Testis (tissue), 3 donors: Measurements from ENCODE around the gene TRIM9. TPM values are rescaled to one million over a fixed set of nuclear protein-coding genes. Genes with fewer than 3 reads are reported as not detected.
"Not testable (repeated sequence)": the region's sequence is repeated elsewhere in the genome, so short reads cannot be mapped to it uniquely, and the experiment has no call there.

Experiments
- DNase-seq: peaks from one replicate; pipeline ENCODE4 v3.0.0-alpha.2; 2019
- H3K27ac ChIP-seq, 2 donors: fragments of 200-600 bp; sonication (generic); one replicate each; pipeline ENCODE4 v1.5.1; 2019
- H3K27me3 ChIP-seq: fragments of 200-600 bp; sonication (generic); one replicate; pipeline ENCODE4 v1.5.1; 2019
- H3K36me3 ChIP-seq: fragments of 200-600 bp; sonication (generic); one replicate; pipeline ENCODE4 v1.5.1; 2017; ENCODE audit warnings: low read depth; ENCODE audit errors: missing control alignments
- H3K4me1 ChIP-seq: fragments of 200-600 bp; sonication (generic); one replicate; pipeline ENCODE4 v1.5.1; 2019
- H3K4me3 ChIP-seq, 2 donors: fragments of 200-600 bp; sonication (generic); one replicate each; pipeline ENCODE4 v1.5.1; 2017 to 2019
- H3K9me3 ChIP-seq: fragments of 200-600 bp; sonication (generic); one replicate; pipeline ENCODE4 v1.5.1; 2017
- POLR2A ChIP-seq: fragments of 450-650 bp; IDR thresholded peaks from one replicate; pipeline ENCODE4 v1.6.1; 2017; ENCODE audit warnings: antibody characterized with exemption, mild to moderate bottlenecking, moderate library complexity
- WGBS, 2 donors: methylation state at CpG; one replicate each; pipeline ENCODE4 v1.1.5; 2018; 5-methylcytosine and 5-hydroxymethylcytosine counted together
- intact Hi-C: fragments of 100-400 bp; cut with DNase I; formaldehyde crosslinking; loops from one replicate; pipeline ENCODE4 v1.15.1; 2023; ENCODE audit warnings: low total_unique reads
- polyA plus RNA-seq: library from polyadenylated mRNA; stranded (reverse); fragments of 350-450 nt; fragmentation: Illumina TruSeq; extraction: RNeasy Lipid Tissue Mini Kit (QIAGEN cat#74804); gene quantifications from one replicate; pipeline ENCODE4 v1.2.3, GENCODE V29; 2014; ENCODE audit warnings: low read depth, low replicate concordance; ENCODE audit not compliant: insufficient read depth
- total RNA-seq, 2 donors: library from RNA; depleted of rRNA; stranded (reverse); fragments of >200 nt; gene quantifications; one replicate each; pipeline ENCODE4 v1.2.3, GENCODE V29; 2016
- TF ChIP-seq, protein P1 (sequence below), 3 experiments: fragments of 450-650 bp in 2 of 3; fragments of 200-600 bp in 1 of 3; sonication (generic) in 1 of 3; IDR thresholded peaks; one replicate each; pipeline ENCODE4 v1.5.1; 2016 to 2019; ENCODE audit warnings: antibody characterized with exemption in 3 of 3, mild to moderate bottlenecking in 2 of 3, moderate library complexity in 1 of 3

TRIM9 gene
- total and polyA plus RNA-seq, 3 donors from 2014 or later: 2.1 to 8.5 (median 6.0) TPM

DNA sequence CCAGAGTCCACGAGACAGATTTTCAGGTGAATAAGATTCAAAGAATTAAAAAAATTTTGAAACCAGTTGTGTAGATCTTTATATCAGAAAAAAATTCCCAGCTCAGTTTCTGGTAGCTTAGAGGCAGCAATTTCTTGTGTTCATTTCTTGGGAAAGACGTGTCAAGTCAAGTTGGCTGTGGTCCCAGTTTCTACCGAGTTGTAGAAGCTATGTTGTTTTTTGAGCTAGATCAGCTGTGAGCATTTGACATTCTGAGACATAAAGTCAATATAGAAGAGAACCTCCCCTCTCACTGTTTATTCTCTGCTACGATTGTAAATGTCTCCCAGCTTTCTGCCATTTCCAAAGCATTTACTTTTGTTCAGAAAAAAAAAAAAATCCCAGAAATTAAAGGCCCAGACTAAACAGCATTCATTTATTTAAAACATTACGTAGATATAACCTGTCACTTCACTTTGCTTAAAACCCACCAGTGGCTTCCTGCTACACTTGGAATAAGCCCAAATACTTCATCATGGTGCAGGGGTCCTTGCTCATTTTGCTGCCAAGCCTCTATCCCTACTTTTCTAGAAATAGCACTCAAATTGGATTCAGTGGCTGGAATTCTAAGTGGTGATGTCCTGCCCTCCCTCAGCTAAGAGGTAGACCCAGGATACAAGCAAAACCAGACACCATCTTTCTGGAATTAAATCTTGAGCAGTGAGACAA lies 130.1 kb downstream of the TRIM9 start:
- intact Hi-C loops: no loop called here
- Histone ChIP-seq H3K36me3 (no peaks in the 10 kb centered on the region), H3K4me3 (no peak overlapping the region), H3K4me1 (no peaks in the 10 kb centered on the region), H3K9me3 (no peaks in the 10 kb centered on the region), H3K27me3 (no peaks in the 10 kb centered on the region), H3K27ac (no peak overlapping the region)
- TF ChIP-seq, protein P1, sequence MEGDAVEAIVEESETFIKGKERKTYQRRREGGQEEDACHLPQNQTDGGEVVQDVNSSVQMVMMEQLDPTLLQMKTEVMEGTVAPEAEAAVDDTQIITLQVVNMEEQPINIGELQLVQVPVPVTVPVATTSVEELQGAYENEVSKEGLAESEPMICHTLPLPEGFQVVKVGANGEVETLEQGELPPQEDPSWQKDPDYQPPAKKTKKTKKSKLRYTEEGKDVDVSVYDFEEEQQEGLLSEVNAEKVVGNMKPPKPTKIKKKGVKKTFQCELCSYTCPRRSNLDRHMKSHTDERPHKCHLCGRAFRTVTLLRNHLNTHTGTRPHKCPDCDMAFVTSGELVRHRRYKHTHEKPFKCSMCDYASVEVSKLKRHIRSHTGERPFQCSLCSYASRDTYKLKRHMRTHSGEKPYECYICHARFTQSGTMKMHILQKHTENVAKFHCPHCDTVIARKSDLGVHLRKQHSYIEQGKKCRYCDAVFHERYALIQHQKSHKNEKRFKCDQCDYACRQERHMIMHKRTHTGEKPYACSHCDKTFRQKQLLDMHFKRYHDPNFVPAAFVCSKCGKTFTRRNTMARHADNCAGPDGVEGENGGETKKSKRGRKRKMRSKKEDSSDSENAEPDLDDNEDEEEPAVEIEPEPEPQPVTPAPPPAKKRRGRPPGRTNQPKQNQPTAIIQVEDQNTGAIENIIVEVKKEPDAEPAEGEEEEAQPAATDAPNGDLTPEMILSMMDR (IDR thresholded peaks at IDR 0.05): no peak
- TF ChIP-seq POLR2A: no peak
- 52 to 55% methylated on average over 5 of the region's 5 CpGs for WGBS, 2 donors
- DNase-seq: peak; percentile 54

DNA sequence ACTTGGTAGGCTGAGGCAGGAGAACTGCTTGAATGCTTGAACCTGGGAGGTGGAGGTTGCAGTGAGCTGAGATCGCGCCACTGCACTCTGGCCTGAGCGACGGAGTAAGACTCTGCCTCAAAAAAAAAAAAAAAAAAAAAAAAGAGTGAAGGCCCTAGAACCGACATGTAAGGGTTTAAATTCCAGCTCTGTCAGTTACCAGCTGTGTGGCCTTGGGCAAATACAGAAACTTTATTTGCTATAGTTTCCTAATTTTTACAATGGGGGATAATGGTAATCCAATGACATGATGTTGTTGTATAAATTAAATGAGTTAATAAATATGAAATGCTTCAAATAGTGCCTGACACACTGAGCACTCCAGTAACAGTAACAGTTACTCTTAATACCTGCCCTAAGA lies 131.0 kb downstream of the TRIM9 start:
- TF ChIP-seq POLR2A: no peak
- TF ChIP-seq, protein P1 (IDR thresholded peaks at IDR 0.05): no peak
- 84 to 90% methylated on average over 5 of the region's 5 CpGs for WGBS, 2 donors
- no peaks in the 10 kb centered on the region for H3K27me3 ChIP-seq
- intact Hi-C loops: no loop called here
- H3K27ac ChIP-seq: no peak overlapping the region
- H3K4me1 ChIP-seq: no peaks in the 10 kb centered on the region
- H3K9me3 ChIP-seq: no peaks in the 10 kb centered on the region
- no peak overlapping the region for H3K4me3 ChIP-seq
- H3K36me3 ChIP-seq: no peaks in the 10 kb centered on the region
- DNase-seq: no peak

DNA sequence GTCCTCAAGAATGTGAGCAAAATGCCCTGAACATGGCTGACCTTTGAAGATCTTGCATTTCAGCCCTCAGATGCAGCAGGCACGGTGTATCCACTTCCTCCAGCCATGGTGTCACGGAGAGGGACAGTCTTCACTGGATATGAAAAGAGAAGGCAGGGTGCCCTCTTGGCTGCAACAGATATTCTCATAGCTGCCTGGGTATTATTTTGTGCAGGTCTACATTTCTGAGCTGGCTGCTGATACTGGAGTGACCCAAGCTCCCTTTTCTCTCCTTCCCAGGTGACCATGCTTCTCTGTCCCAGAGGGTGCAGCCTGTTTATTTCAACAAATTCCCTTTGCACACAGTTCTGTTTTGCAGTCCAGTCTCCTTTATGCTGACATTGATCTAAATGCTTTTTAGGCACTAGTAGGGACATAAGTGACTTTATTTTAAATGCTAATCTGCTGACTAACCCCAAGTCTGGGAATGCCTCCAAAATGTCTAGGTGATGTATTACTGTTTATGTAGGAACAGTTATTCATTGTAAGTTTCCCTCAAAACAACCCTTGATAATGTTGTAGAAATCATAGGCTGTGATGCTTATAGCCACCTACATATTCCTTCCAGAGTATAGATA lies 133.2 kb downstream of the TRIM9 start:
- no peaks in the 10 kb centered on the region for H3K9me3 ChIP-seq
- WGBS, 2 donors: 38 to 64% methylated on average over 2 of the region's 2 CpGs
- H3K27me3 ChIP-seq: no peaks in the 10 kb centered on the region
- intact Hi-C loops: no loop called here
- H3K27ac ChIP-seq: no peak overlapping the region
- no peaks in the 10 kb centered on the region for H3K36me3 ChIP-seq
- no peak for DNase-seq
- TF ChIP-seq, protein P1 (IDR thresholded peaks at IDR 0.05): no peak
- TF ChIP-seq POLR2A: no peak
- H3K4me1 ChIP-seq: no peaks in the 10 kb centered on the region
- H3K4me3 ChIP-seq: no peak overlapping the region

DNA sequence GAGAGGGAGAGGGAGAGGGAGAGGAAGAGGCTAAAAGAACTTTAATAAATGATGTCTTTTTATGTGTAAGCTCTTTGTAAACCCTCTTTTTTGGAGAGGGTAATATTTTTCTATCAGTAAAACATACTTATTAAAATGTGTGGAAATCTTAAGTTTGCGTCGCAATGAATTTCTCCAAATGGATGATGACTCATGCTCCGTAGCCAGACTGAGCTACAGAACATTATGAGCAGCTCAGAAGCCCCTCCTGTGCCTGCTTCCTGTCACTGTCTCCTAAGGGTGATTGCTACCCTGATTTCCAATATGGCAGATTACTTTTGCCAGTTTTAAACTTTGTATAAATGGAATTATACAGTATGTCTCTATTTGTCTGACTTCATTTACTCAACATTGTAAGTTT lies 137.6 kb downstream of the TRIM9 start:
- H3K27me3 ChIP-seq: no peaks in the 10 kb centered on the region
- no peaks in the 10 kb centered on the region for H3K4me1 ChIP-seq
- WGBS, 2 donors: 58 to 59% methylated on average over 3 of the region's 3 CpGs
- H3K27ac ChIP-seq: no peak overlapping the region
- no peaks in the 10 kb centered on the region for H3K9me3 ChIP-seq
- intact Hi-C loops: no loop called here
- no peak for DNase-seq
- no peaks in the 10 kb centered on the region for H3K36me3 ChIP-seq
- TF ChIP-seq POLR2A: no peak
- TF ChIP-seq, protein P1 (IDR thresholded peaks at IDR 0.05): no peak
- H3K4me3 ChIP-seq: no peak overlapping the region

DNA sequence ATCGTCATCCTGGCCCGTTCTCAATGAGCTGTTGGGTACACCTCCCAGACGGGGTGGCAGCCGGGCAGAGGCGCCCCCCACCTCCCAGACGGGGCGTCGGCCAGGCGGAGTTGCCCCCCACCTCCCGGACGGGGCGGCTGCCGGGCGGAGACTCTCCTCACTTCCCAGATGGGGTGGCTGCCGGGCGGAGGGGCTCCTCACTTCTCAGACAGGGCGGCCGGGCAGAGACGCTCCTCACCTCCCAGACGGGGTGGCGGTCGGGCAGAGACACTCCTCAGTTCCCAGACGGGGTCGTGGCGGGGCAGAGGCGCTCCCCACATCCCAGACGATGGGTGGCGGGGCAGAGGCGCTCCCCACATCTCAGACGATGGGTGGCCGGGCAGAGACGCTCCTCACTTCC lies 138.5 kb downstream of the TRIM9 start:
- H3K27ac ChIP-seq, H3K36me3 ChIP-seq, H3K9me3 ChIP-seq, H3K27me3 ChIP-seq, H3K4me1 ChIP-seq, DNase-seq, intact Hi-C loops: not testable (repeated sequence)
- H3K4me3 ChIP-seq: peak overlapping the region in 1 of 2 donors; percentile 9
- 59 to 79% methylated on average over 9 to 32 of the region's 32 CpGs for WGBS, 2 donors
